GM23248 (cell line): Measurements from ENCODE around the gene KDM3B.

ENCODE experiments used
- EZH2 ChIP-seq: fragments of 200-600 bp; sonication (generic); IDR thresholded peaks from 2 replicates; pipeline ENCODE4 v1.6.1; 2018; ENCODE audit warnings: antibody characterized with exemption, mild to moderate bottlenecking; ENCODE audit not compliant: insufficient read depth, poor library complexity, severe bottlenecking
- EZH2phosphoT487 ChIP-seq: fragments of 200-600 bp; sonication (generic); IDR thresholded peaks from 2 replicates; pipeline ENCODE4 v1.6.1; 2018; ENCODE audit warnings: antibody characterized with exemption, moderate library complexity, mild to moderate bottlenecking, low read depth; ENCODE audit not compliant: insufficient read depth

- TF ChIP-seq EZH2 (no peak), EZH2phosphoT487 (no peak)
Observed at GRCh38 chr5:138465261-138466124, 113.0 kb downstream of the KDM3B start, which contains the start of gene EGR1.
